ENCODE measurements around the gene RAD9A. TPM values are rescaled to one million over a fixed set of nuclear protein-coding genes. Genes with fewer than 3 reads are reported as not detected.

Gene RAD9A
- total and polyA plus RNA-seq, 9 of the 15 experiments (the other 6 are each of a cell fraction or from before 2014, with no cell fraction given) = 1.4 to 41.2 (median 16.1) TPM

- TF ChIP-seq, protein P1, sequence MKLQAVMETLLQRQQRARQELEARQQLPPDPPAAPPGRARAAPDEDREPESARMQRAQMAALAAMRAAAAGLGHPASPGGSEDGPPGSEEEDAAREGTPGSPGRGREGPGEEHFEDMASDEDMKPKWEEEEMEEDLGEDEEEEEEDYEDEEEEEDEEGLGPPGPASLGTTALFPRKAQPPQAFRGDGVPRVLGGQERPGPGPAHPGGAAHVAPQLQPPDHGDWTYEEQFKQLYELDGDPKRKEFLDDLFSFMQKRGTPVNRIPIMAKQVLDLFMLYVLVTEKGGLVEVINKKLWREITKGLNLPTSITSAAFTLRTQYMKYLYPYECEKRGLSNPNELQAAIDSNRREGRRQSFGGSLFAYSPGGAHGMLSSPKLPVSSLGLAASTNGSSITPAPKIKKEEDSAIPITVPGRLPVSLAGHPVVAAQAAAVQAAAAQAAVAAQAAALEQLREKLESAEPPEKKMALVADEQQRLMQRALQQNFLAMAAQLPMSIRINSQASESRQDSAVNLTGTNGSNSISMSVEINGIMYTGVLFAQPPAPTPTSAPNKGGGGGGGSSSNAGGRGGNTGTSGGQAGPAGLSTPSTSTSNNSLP (IDR thresholded peaks at IDR 0.05; ENCODE audit: borderline replicate concordance, low read depth, low read length) = no peak
- TF ChIP-seq CXXC5 (CRISPR knock-in tag; IDR thresholded peaks at IDR 0.05) = peak; percentile 89
- TF ChIP-seq CEBPZ (IDR thresholded peaks at IDR 0.05; ENCODE audit: borderline replicate concordance, low read depth, low read length) = no peak
- no peak for TF ChIP-seq NCOA6 (IDR thresholded peaks at IDR 0.05)
- no peak for TF ChIP-seq MLX (CRISPR knock-in tag; conservative IDR thresholded peaks at IDR 0.05)
- TF ChIP-seq TCF7 (IDR thresholded peaks at IDR 0.05; ENCODE audit: borderline replicate concordance) = no peak
- peak; percentile 45; the same call in 1 of the 2 replicates for TF ChIP-seq ZNF24 (IDR thresholded peaks at IDR 0.05)
- TF ChIP-seq ARID2 (IDR thresholded peaks at IDR 0.05) = no peak
- TF ChIP-seq CREB3L1 (IDR thresholded peaks at IDR 0.05; ENCODE audit: borderline replicate concordance, low read depth) = peak; percentile 67; the same call in 1 of the 2 replicates
- no peak for TF ChIP-seq SRSF1 (IDR thresholded peaks at IDR 0.05; ENCODE audit: low read depth, low read length)
- TF ChIP-seq, protein P2, sequence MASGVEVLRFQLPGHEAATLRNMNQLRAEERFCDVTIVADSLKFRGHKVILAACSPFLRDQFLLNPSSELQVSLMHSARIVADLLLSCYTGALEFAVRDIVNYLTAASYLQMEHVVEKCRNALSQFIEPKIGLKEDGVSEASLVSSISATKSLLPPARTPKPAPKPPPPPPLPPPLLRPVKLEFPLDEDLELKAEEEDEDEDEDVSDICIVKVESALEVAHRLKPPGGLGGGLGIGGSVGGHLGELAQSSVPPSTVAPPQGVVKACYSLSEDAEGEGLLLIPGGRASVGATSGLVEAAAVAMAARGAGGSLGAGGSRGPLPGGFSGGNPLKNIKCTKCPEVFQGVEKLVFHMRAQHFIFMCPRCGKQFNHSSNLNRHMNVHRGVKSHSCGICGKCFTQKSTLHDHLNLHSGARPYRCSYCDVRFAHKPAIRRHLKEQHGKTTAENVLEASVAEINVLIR (CRISPR knock-in tag; IDR thresholded peaks at IDR 0.05) = no peak
- TF ChIP-seq RAD51 (IDR thresholded peaks at IDR 0.05; ENCODE audit: borderline replicate concordance, low read depth) = no peak
- TF ChIP-seq HNRNPK (IDR thresholded peaks at IDR 0.05; ENCODE audit: low read depth, low read length, poor library complexity, severe bottlenecking) = peak; percentile 56
- TF ChIP-seq NR1H2 (CRISPR knock-in tag; IDR thresholded peaks at IDR 0.05) = no peak
- TF ChIP-seq MTA1 (IDR thresholded peaks at IDR 0.05; ENCODE audit: borderline replicate concordance) = no peak
- no peak for TF ChIP-seq SREBF1 (IDR thresholded peaks at IDR 0.05; ENCODE audit: borderline replicate concordance, low read depth, low read length)
- 0 out of 2 replicates have a peak, but pooled peaks have one; percentile 13 for TF ChIP-seq JUND (IDR thresholded peaks at IDR 0.05; ENCODE audit: borderline replicate concordance, low read depth, low read length)
- no peak; the same call in 2 of the 3 replicates for TF ChIP-seq JUND (tag; IDR thresholded peaks at IDR 0.05; ENCODE audit: borderline replicate concordance, low read depth, low read length)
- no peak for TF ChIP-seq U2AF1 (optimal IDR thresholded peaks at IDR 0.05; ENCODE audit: low read depth, low read length)
These were observed 29.1 kb downstream of the RAD9A start (continued) for GRCh38 chr11:67420646-67421429.
